ENCODE data around the gene CNTN2.
A peak's percentile ranks its signal among the peaks of the same experiment; 100 is the strongest.

The CNTN2 gene

GRCh38 chr1:205057808-205058575 lies 15.0 kb downstream of the CNTN2 start:
- DNase-seq: no peak

- DNase-seq: no peak
These were observed 15.8 kb downstream of the CNTN2 start for GRCh38 chr1:205058853-205059252.

GRCh38 chr1:205059660-205060059 lies 16.6 kb downstream of the CNTN2 start:
- no peak for DNase-seq

- DNase-seq: no peak
These were observed 17.7 kb downstream of the CNTN2 start for GRCh38 chr1:205060746-205061145.

GRCh38 chr1:205061227-205061626 lies 18.2 kb downstream of the CNTN2 start:
- no peak for DNase-seq

GRCh38 chr1:205061665-205062069 lies 18.7 kb downstream of the CNTN2 start:
- DNase-seq: peak; percentile 2

GRCh38 chr1:205062319-205062718 lies 19.3 kb downstream of the CNTN2 start:
- DNase-seq: no peak

- DNase-seq: no peak
These were observed 19.9 kb downstream of the CNTN2 start for GRCh38 chr1:205062895-205063294.

GRCh38 chr1:205064301-205064700 lies 21.3 kb downstream of the CNTN2 start:
- DNase-seq: no peak

GRCh38 chr1:205064741-205065316 lies 21.8 kb downstream of the CNTN2 start:
- DNase-seq: no peak

- DNase-seq: no peak
These were observed 22.7 kb downstream of the CNTN2 start for GRCh38 chr1:205065666-205066065.

- DNase-seq: no peak
These were observed 23.3 kb downstream of the CNTN2 start for GRCh38 chr1:205066141-205066818.

GRCh38 chr1:205067031-205067430 lies 24.0 kb downstream of the CNTN2 start:
- DNase-seq: no peak

GRCh38 chr1:205068001-205068400 lies 25.0 kb downstream of the CNTN2 start:
- DNase-seq: no peak

- no peak for DNase-seq
These were observed 25.5 kb downstream of the CNTN2 start for GRCh38 chr1:205068457-205069040.

GRCh38 chr1:205069371-205070125 lies 26.5 kb downstream of the CNTN2 start:
- no peak for DNase-seq

- no peak for DNase-seq
These were observed 28.0 kb downstream of the CNTN2 start for GRCh38 chr1:205071028-205071409.

GRCh38 chr1:205071801-205072200 lies 28.8 kb downstream of the CNTN2 start:
- no peak for DNase-seq

GRCh38 chr1:205072286-205072685 lies 29.3 kb downstream of the CNTN2 start:
- no peak for DNase-seq

GRCh38 chr1:205072881-205073280 lies 29.9 kb downstream of the CNTN2 start:
- DNase-seq: no peak

- DNase-seq: no peak
These were observed 30.5 kb downstream of the CNTN2 start for GRCh38 chr1:205073511-205073910.

GRCh38 chr1:205074084-205074483 lies 31.1 kb downstream of the CNTN2 start:
- no peak for DNase-seq

GRCh38 chr1:205074513-205074912 lies 31.5 kb downstream of the CNTN2 start:
- DNase-seq: no peak
